Nephron progenitor cell (in vitro differentiated cells): Measurements from ENCODE around the gene SH3RF2.

Source experiments
- DNase-seq: peaks from one replicate; pipeline ENCODE4 v3.0.0; 2021
- H3K27ac Mint-ChIP-seq: 2 replicates; pipeline ENCODE4 v1.8.0; 2021; ENCODE audit warnings: mild to moderate bottlenecking, moderate library complexity, mixed read lengths
- H3K27me3 Mint-ChIP-seq: 2 replicates; pipeline ENCODE4 v1.8.0; 2021; ENCODE audit warnings: mild to moderate bottlenecking, low read depth, mixed read lengths; ENCODE audit not compliant: poor library complexity
- H3K36me3 Mint-ChIP-seq: 2 replicates; pipeline ENCODE4 v1.8.0; 2021; ENCODE audit warnings: low read depth, mixed read lengths
- H3K4me1 Mint-ChIP-seq: 2 replicates; pipeline ENCODE4 v1.8.0; 2021; ENCODE audit warnings: mixed read lengths
- H3K4me3 Mint-ChIP-seq: 2 replicates; pipeline ENCODE4 v1.8.0; 2021; ENCODE audit warnings: mild to moderate bottlenecking, moderate library complexity, mixed read lengths
- H3K9me3 Mint-ChIP-seq: 2 replicates; pipeline ENCODE4 v1.8.0; 2021; ENCODE audit warnings: mild to moderate bottlenecking, moderate library complexity, mixed read lengths
- TF ChIP-seq, protein P1 (sequence below): fragments of 200-600 bp; sonication (generic); IDR thresholded peaks from 2 replicates; pipeline ENCODE4 v1.5.0; 2021; ENCODE audit warnings: antibody characterized with exemption

Gene SH3RF2

DNA sequence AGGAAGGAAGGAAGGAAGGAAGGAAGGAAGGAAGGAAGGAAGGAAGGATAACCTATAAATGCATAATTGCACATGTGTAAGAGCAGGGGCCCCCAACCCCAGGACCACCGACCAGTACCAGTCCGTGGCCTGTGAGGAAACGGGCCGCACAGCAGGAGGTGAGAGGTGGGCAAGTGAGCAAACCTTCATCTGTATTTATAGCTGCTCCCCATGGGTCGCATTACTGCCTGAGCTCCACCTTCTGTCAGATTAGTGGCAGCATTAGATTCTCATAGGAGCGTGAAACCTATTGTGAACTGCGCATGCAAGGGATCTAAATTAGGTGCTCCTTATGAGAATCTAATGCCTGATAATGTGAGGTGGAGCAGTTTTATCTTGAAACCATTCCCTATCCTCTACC is 66.1 kb downstream of the SH3RF2 start:
- Mint-ChIP-seq H3K4me1 (peaks cover 19% of the 10 kb centered on the region), H3K27ac (no peak overlapping the region), H3K4me3 (no peak overlapping the region), H3K27me3 (no peaks in the 10 kb centered on the region), H3K36me3 (no peaks in the 10 kb centered on the region), H3K9me3 (no peaks in the 10 kb centered on the region)
- DNase-seq: no peak
- TF ChIP-seq, protein P1, sequence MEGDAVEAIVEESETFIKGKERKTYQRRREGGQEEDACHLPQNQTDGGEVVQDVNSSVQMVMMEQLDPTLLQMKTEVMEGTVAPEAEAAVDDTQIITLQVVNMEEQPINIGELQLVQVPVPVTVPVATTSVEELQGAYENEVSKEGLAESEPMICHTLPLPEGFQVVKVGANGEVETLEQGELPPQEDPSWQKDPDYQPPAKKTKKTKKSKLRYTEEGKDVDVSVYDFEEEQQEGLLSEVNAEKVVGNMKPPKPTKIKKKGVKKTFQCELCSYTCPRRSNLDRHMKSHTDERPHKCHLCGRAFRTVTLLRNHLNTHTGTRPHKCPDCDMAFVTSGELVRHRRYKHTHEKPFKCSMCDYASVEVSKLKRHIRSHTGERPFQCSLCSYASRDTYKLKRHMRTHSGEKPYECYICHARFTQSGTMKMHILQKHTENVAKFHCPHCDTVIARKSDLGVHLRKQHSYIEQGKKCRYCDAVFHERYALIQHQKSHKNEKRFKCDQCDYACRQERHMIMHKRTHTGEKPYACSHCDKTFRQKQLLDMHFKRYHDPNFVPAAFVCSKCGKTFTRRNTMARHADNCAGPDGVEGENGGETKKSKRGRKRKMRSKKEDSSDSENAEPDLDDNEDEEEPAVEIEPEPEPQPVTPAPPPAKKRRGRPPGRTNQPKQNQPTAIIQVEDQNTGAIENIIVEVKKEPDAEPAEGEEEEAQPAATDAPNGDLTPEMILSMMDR: no peak

DNA sequence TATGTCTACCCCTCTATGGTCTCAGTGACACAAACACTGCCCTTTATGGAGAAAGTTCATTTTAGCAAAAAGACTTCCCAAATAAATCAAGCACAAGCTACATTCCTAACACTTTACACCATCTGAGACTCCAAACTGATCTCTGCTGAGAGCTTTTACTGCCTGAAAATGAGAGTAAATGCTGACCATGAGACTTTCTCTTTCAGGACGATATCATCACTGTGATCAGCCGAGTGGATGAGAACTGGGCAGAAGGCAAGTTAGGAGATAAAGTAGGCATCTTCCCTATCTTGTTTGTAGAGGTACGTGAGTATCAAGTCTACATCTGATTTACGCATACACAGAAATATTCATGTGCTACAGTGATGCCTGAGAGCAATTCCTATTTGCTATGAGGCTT is 67.5 kb downstream of the SH3RF2 start:
- Mint-ChIP-seq H3K4me1 (peaks cover 32% of the 10 kb centered on the region), H3K27ac (no peak overlapping the region), H3K4me3 (no peak overlapping the region), H3K27me3 (no peaks in the 10 kb centered on the region), H3K9me3 (no peaks in the 10 kb centered on the region), H3K36me3 (no peaks in the 10 kb centered on the region)
- no peak for DNase-seq
- TF ChIP-seq, protein P1: no peak

DNA sequence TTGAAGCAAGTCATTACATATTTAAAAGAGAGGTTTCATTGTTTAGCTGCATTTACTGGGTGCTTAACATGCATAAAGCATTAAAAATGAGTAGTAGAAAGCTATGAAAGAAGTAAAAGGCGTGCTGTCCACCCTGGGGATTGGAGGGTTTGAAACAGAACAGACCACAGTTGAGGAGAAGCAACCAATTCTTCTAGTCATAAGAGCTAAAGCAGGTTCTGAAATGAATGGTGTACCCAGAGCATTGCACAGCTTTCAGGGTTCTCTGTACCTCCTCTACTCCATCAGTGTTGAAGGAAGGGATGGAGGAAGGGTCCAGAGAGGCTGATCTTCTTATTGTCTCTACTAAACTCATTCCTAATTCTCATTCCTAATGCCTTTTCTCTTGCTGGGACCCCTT is 68.9 kb downstream of the SH3RF2 start:
- H3K36me3 Mint-ChIP-seq: no peaks in the 10 kb centered on the region
- H3K9me3 Mint-ChIP-seq: peaks cover 7% of the 10 kb centered on the region
- peaks cover 32% of the 10 kb centered on the region for H3K4me1 Mint-ChIP-seq
- TF ChIP-seq, protein P1: no peak
- H3K4me3 Mint-ChIP-seq: no peak overlapping the region
- no peak overlapping the region for H3K27ac Mint-ChIP-seq
- H3K27me3 Mint-ChIP-seq: no peaks in the 10 kb centered on the region
- DNase-seq: no peak

DNA sequence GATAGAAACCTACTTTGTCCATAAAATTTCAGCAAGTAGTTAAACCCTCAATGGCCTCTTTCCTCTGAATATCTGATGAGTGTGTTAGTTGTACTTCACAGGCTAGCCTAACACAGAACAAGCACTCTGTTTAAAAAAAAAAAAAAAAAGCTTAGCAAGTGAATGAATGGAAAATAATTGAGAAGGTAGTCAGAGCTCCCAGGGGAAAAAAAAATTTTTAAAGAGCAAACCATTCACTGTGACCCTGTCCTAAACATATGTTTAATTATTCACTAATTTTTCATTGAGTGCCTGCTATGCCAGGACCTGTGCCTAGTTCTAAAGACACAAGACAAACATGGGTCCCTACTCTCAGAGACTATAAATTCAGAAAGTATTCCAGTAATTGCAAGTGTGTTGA is 69.3 kb downstream of the SH3RF2 start:
- TF ChIP-seq, protein P1: no peak
- Mint-ChIP-seq H3K9me3 (peaks cover 10% of the 10 kb centered on the region), H3K4me3 (no peak overlapping the region), H3K27me3 (no peaks in the 10 kb centered on the region), H3K4me1 (peaks cover 32% of the 10 kb centered on the region), H3K36me3 (no peaks in the 10 kb centered on the region), H3K27ac (no peak overlapping the region)
- no peak for DNase-seq

DNA sequence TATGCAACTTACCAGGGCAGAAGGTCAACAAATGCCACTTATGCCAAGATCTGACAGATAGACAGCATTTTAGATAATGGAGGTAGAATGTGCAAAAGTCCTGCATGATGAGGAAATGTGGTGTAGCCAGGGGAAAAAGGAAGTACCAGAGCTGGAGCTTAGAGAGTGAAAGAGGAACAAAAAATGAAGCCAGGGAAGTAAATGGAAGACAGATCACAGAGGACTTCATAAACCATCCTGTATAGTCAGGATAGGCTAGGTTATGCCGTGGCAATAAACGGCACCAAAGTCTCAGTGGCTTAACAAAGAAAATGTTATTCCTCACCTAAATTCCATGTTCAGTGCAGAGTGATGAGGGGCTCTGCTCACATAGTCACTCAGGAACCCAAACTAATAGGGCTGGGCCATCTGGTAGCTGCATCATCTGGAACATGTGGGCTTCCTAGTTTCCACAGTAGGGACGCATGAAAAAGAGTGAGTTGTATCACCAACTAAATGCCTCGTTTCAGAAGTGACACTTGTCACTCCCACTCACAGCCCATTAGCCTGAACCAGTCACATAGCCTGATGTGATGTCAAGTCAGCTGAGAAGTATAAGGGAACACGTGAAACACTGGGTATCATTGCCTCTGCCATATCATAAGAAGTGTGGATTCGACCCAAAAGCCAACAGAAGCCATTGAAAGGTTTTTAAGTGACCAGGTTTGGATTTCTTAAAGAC is 70.3 kb downstream of the SH3RF2 start:
- Mint-ChIP-seq H3K27me3 (no peaks in the 10 kb centered on the region), H3K4me3 (no peak overlapping the region), H3K4me1 (peaks cover 32% of the 10 kb centered on the region), H3K9me3 (peaks cover 17% of the 10 kb centered on the region), H3K27ac (no peak overlapping the region), H3K36me3 (no peaks in the 10 kb centered on the region)
- DNase-seq: no peak
- TF ChIP-seq, protein P1: no peak

DNA sequence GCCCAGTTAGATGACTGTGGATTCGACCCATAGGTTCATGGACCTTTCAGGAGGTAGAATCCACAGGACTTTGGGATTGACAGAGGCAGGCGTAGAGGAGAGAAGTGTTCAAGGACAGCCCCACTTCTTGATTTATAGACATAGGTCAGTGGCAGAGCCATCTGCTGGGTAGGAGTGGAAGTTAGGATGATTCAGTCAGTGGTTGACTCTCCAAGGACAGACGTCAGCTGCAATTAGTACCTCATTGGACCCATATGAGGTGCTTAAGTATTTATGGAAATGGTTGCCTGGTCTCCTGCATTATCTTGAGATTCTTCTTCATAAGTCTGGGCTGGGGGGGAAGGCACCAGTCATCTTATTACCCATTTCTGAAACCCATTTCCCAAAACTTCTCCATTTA is 70.9 kb downstream of the SH3RF2 start:
- DNase-seq: no peak
- H3K27ac Mint-ChIP-seq: peak overlapping the region; percentile 93
- peaks cover 20% of the 10 kb centered on the region for H3K9me3 Mint-ChIP-seq
- peaks cover 32% of the 10 kb centered on the region for H3K4me1 Mint-ChIP-seq
- TF ChIP-seq, protein P1: no peak
- H3K27me3 Mint-ChIP-seq: peaks cover 3% of the 10 kb centered on the region
- no peak overlapping the region for H3K4me3 Mint-ChIP-seq
- H3K36me3 Mint-ChIP-seq: no peaks in the 10 kb centered on the region
